ENCODE results near the gene TLR6.

Gene TLR6

GRCh38 chr4:38856524-38857337 is at the start of gene TLR6:
Gene TLR6 (minus strand): TSS chr4:38856817. CDS start chr4:38829473, 27,344 bp downstream.
- DNase-seq: peak; percentile 84

GRCh38 chr4:38905652-38906385 is 49.2 kb upstream of the TLR6 start:
- no peak for DNase-seq

GRCh38 chr4:38904682-38905081 is 48.1 kb upstream of the TLR6 start:
- no peak for DNase-seq

- DNase-seq: no peak
Observed at GRCh38 chr4:38904090-38904666, 47.6 kb upstream of the TLR6 start.

GRCh38 chr4:38902695-38903094 is 46.1 kb upstream of the TLR6 start:
- peak; percentile 42 for DNase-seq

- DNase-seq: no peak
Observed at GRCh38 chr4:38902221-38902620, 45.6 kb upstream of the TLR6 start.

GRCh38 chr4:38898245-38898644 is 41.6 kb upstream of the TLR6 start:
- peak; percentile 16 for DNase-seq

GRCh38 chr4:38896940-38897339 is 40.3 kb upstream of the TLR6 start:
- DNase-seq: no peak

GRCh38 chr4:38894322-38894982 is 37.8 kb upstream of the TLR6 start:
- DNase-seq: no peak

- DNase-seq: no peak
Observed at GRCh38 chr4:38891051-38891983, 34.7 kb upstream of the TLR6 start.

GRCh38 chr4:38889143-38889542 is 32.5 kb upstream of the TLR6 start:
- DNase-seq: peak; percentile 78

GRCh38 chr4:38884254-38884653 is 27.6 kb upstream of the TLR6 start:
- no peak for DNase-seq

- DNase-seq: no peak
Observed at GRCh38 chr4:38876636-38877035, 20.0 kb upstream of the TLR6 start.

- no peak for DNase-seq
Observed at GRCh38 chr4:38873290-38873944, 16.8 kb upstream of the TLR6 start.

GRCh38 chr4:38872620-38873019 is 16.0 kb upstream of the TLR6 start:
- DNase-seq: no peak

GRCh38 chr4:38871593-38871992 is 15.0 kb upstream of the TLR6 start:
- DNase-seq: no peak

- DNase-seq: no peak
Observed at GRCh38 chr4:38870098-38870808, 13.6 kb upstream of the TLR6 start.

GRCh38 chr4:38869511-38869910 is 12.9 kb upstream of the TLR6 start:
- no peak for DNase-seq

GRCh38 chr4:38868059-38868960 is 11.7 kb upstream of the TLR6 start:
- DNase-seq: no peak
